ENCODE measurements around the gene RHOF. TPM values are rescaled to one million over a fixed set of nuclear protein-coding genes. Genes with fewer than 3 reads are reported as not detected.

The RHOF gene
- polyA plus RNA-seq, 1 experiment: 5.3 TPM

- CTCF ChIA-PET: interaction anchor here (0.5 to 2.3 kb wide), 14 partner anchors 9 to 224 kb away, joined by 3 to 20 read pairs (median 3); partner anchors contain the start of gene RHOF
- no peaks in the 10 kb centered on the region for H3K27me3 ChIP-seq (ENCODE audit: control insufficient read depth, insufficient read depth, low read length)
- no peak overlapping the region for H3K4me3 ChIP-seq (ENCODE audit: low read depth, low read length)
- no peaks in the 10 kb centered on the region; the same call in 1 of the 2 replicates for H3K9me3 ChIP-seq (ENCODE audit: control insufficient read depth, insufficient read depth, low read length)
- DNase-seq (ENCODE audit: low read depth, low spot score): no peak
- TF ChIP-seq CTCF (IDR thresholded peaks at IDR 0.05; ENCODE audit: low read depth, low read length): peak; percentile 80
- no peak overlapping the region for H3K27ac ChIP-seq (ENCODE audit: low read depth, low read length)
- POLR2A ChIA-PET: interaction anchor here (0.6 kb wide), 1 partner anchor 11 kb away, joined by 4 read pairs; no protein-coding TSS in a partner anchor
Observed at GRCh38 chr12:121776190-121777098, 17.0 kb downstream of the RHOF start.

GRCh38 chr12:121775501-121775900 lies 18.0 kb downstream of the RHOF start:
- Histone ChIP-seq H3K27ac (ENCODE audit: low read depth, low read length) (no peak overlapping the region), H3K27me3 (ENCODE audit: control insufficient read depth, insufficient read depth, low read length) (no peaks in the 10 kb centered on the region), H3K9me3 (ENCODE audit: control insufficient read depth, insufficient read depth, low read length) (no peaks in the 10 kb centered on the region), H3K4me3 (ENCODE audit: low read depth, low read length) (no peak overlapping the region)
- ChIA-PET CTCF (interaction anchor here (0.5 to 2.3 kb wide), 4 partner anchors 11 to 113 kb away, joined by 3 to 20 read pairs (median 4); partner anchors contain the start of genes PSMD9 and RHOF), POLR2A (interaction anchor here (0.5 to 1.4 kb wide), 2 partner anchors 24 to 77 kb away, joined by 3 read pairs; no protein-coding TSS in a partner anchor)
- no peak for DNase-seq (ENCODE audit: low read depth, low spot score)
- no peak for TF ChIP-seq CTCF (IDR thresholded peaks at IDR 0.05; ENCODE audit: low read depth, low read length)

GRCh38 chr12:121774968-121775474 lies 18.5 kb downstream of the RHOF start:
- TF ChIP-seq CTCF (IDR thresholded peaks at IDR 0.05; ENCODE audit: low read depth, low read length): no peak
- Histone ChIP-seq H3K27ac (ENCODE audit: low read depth, low read length) (no peak overlapping the region), H3K9me3 (ENCODE audit: control insufficient read depth, insufficient read depth, low read length) (no peaks in the 10 kb centered on the region), H3K4me3 (ENCODE audit: low read depth, low read length) (no peak overlapping the region), H3K27me3 (ENCODE audit: control insufficient read depth, insufficient read depth, low read length) (no peaks in the 10 kb centered on the region)
- DNase-seq (ENCODE audit: low read depth, low spot score): no peak
- ChIA-PET CTCF (interaction anchor here (0.5 to 2.4 kb wide), 6 partner anchors 9 to 113 kb away, joined by 3 to 20 read pairs (median 4); partner anchors contain the start of genes PSMD9 and RHOF), POLR2A (interaction anchor here (0.6 to 1.4 kb wide), 2 partner anchors 10 to 24 kb away, joined by 3 to 6 read pairs; no protein-coding TSS in a partner anchor)

- Histone ChIP-seq H3K9me3 (ENCODE audit: control insufficient read depth, insufficient read depth, low read length) (no peaks in the 10 kb centered on the region), H3K4me3 (ENCODE audit: low read depth, low read length) (no peak overlapping the region), H3K27me3 (ENCODE audit: control insufficient read depth, insufficient read depth, low read length) (no peaks in the 10 kb centered on the region), H3K27ac (ENCODE audit: low read depth, low read length) (no peak overlapping the region)
- ChIA-PET POLR2A (no interaction called here), CTCF (interaction anchor here (0.6 to 2.4 kb wide), 24 partner anchors 9 to 221 kb away, joined by 3 to 36 read pairs (median 5); partner anchors contain the start of genes RHOF and TMEM120B)
- TF ChIP-seq CTCF (IDR thresholded peaks at IDR 0.05; ENCODE audit: low read depth, low read length): peak; percentile 89
- DNase-seq (ENCODE audit: low read depth, low spot score): no peak
Observed at GRCh38 chr12:121773011-121773777, 20.3 kb downstream of the RHOF start.

All from AG04450 (cell line).